ENCODE results near the gene GABBR1. TPM values are rescaled to one million over a fixed set of nuclear protein-coding genes. Genes with fewer than 3 reads are reported as not detected.

Gene GABBR1
- polyA plus RNA-seq, 1 donor (not counting 4 experiments of a cell fraction or from before 2014, with no cell fraction given), result 18.9 TPM

- Histone ChIP-seq H3K36me3 (ENCODE audit: control insufficient read depth in 2 of 2, extremely low read depth in 1 of 2, insufficient read depth in 2 of 2, low read length in 2 of 2) (peaks cover 4 to 21% of the 10 kb centered on the region in 2 experiments), H3K4me3 (ENCODE audit: control insufficient read depth in 2 of 3, extremely low read depth in 1 of 3, insufficient read depth in 2 of 3, low read depth in 1 of 3, low read length in 3 of 3) (no peak overlapping the region), H3K4me1 (ENCODE audit: control insufficient read depth, extremely low read depth, insufficient read depth, low read length) (no peaks in the 10 kb centered on the region), H3K9ac (ENCODE audit: control insufficient read depth, extremely low read depth, insufficient read depth, low read length) (no peak overlapping the region), H2AFZ (ENCODE audit: control insufficient read depth, low read length) (no peak overlapping the region), H3K4me2 (ENCODE audit: control insufficient read depth, extremely low read depth, insufficient read depth, low read depth, low read length) (no peak overlapping the region), H4K20me1 (ENCODE audit: control insufficient read depth, extremely low read depth, insufficient read depth, low read length) (no peaks in the 10 kb centered on the region), H3K79me2 (ENCODE audit: control insufficient read depth, insufficient read depth, low read length) (no peaks in the 10 kb centered on the region), H3K9me3 (ENCODE audit: control insufficient read depth, low read depth, low read length) (no peaks in the 10 kb centered on the region), H3K27ac (ENCODE audit: control insufficient read depth, insufficient read depth, low read length) (no peak overlapping the region), H3K9me1 (ENCODE audit: control insufficient read depth, extremely low read depth, insufficient read depth, low read length) (no peaks in the 10 kb centered on the region), H3K27me3 (ENCODE audit: control insufficient read depth, extremely low read depth, insufficient read depth, low read length) (no peaks in the 10 kb centered on the region)
- TF ChIP-seq, protein P1, sequence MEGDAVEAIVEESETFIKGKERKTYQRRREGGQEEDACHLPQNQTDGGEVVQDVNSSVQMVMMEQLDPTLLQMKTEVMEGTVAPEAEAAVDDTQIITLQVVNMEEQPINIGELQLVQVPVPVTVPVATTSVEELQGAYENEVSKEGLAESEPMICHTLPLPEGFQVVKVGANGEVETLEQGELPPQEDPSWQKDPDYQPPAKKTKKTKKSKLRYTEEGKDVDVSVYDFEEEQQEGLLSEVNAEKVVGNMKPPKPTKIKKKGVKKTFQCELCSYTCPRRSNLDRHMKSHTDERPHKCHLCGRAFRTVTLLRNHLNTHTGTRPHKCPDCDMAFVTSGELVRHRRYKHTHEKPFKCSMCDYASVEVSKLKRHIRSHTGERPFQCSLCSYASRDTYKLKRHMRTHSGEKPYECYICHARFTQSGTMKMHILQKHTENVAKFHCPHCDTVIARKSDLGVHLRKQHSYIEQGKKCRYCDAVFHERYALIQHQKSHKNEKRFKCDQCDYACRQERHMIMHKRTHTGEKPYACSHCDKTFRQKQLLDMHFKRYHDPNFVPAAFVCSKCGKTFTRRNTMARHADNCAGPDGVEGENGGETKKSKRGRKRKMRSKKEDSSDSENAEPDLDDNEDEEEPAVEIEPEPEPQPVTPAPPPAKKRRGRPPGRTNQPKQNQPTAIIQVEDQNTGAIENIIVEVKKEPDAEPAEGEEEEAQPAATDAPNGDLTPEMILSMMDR (optimal IDR thresholded peaks at IDR 0.05 in 1 of 3, IDR thresholded peaks at IDR 0.05 in 1 of 3, conservative IDR thresholded peaks at IDR 0.05 in 1 of 3; ENCODE audit: extremely low read depth in 1 of 3, insufficient read depth in 2 of 3, low read length in 3 of 3), result no peak
- TF ChIP-seq EZH2 (IDR thresholded peaks at IDR 0.05; ENCODE audit: low read length), result no peak
- DNase-seq (ENCODE audit: low read depth, low spot score) (no peak), FAIRE-seq (no peak)
- dilution Hi-C loops (cut with MboI; ENCODE audit: extremely low pct_ligation_motif_present, low sequenced_read_pairs), result loop anchor here (10.0 kb wide), 1 partner anchor 213 kb away; no protein-coding TSS in a partner anchor
Measured at GRCh38 chr6:29598172-29598747, 34.7 kb downstream of the GABBR1 start.

DNA sequence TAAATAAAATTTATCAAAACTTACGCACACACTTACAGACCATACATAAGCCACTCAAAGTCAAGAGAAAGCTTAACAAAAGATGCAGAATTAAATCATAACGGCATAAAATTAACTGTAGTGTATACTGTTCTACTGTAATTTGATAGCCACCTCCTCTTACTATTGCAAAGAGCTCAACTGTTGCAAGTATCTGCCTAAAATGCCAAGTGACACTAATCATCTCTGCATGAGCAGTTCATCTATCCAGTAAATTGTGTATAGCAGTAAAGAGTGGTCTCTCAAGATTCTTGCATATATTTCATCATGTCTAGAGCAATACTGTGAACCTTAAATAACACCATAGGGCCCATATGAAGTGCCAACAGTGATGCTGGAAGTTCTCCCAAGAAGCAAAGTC, 35.8 kb downstream of the GABBR1 start:
- Histone ChIP-seq H3K4me1 (ENCODE audit: control insufficient read depth, extremely low read depth, insufficient read depth, low read length) (no peaks in the 10 kb centered on the region), H3K36me3 (ENCODE audit: control insufficient read depth in 2 of 2, extremely low read depth in 1 of 2, insufficient read depth in 2 of 2, low read length in 2 of 2) (peaks cover 0 to 11% of the 10 kb centered on the region in 2 experiments), H3K9me1 (ENCODE audit: control insufficient read depth, extremely low read depth, insufficient read depth, low read length) (no peaks in the 10 kb centered on the region), H3K9ac (ENCODE audit: control insufficient read depth, extremely low read depth, insufficient read depth, low read length) (no peak overlapping the region), H3K27me3 (ENCODE audit: control insufficient read depth, extremely low read depth, insufficient read depth, low read length) (no peaks in the 10 kb centered on the region), H3K9me3 (ENCODE audit: control insufficient read depth, low read depth, low read length) (no peaks in the 10 kb centered on the region), H3K79me2 (ENCODE audit: control insufficient read depth, insufficient read depth, low read length) (no peaks in the 10 kb centered on the region), H4K20me1 (ENCODE audit: control insufficient read depth, extremely low read depth, insufficient read depth, low read length) (no peaks in the 10 kb centered on the region), H3K27ac (ENCODE audit: control insufficient read depth, insufficient read depth, low read length) (no peak overlapping the region), H3K4me2 (ENCODE audit: control insufficient read depth, extremely low read depth, insufficient read depth, low read depth, low read length) (no peak overlapping the region), H2AFZ (ENCODE audit: control insufficient read depth, low read length) (no peak overlapping the region), H3K4me3 (ENCODE audit: control insufficient read depth in 2 of 3, extremely low read depth in 1 of 3, insufficient read depth in 2 of 3, low read depth in 1 of 3, low read length in 3 of 3) (no peak overlapping the region)
- DNase-seq (ENCODE audit: low read depth, low spot score), result no peak
- no peak for TF ChIP-seq EZH2 (IDR thresholded peaks at IDR 0.05; ENCODE audit: low read length)
- TF ChIP-seq, protein P1 (optimal IDR thresholded peaks at IDR 0.05 in 1 of 3, IDR thresholded peaks at IDR 0.05 in 1 of 3, conservative IDR thresholded peaks at IDR 0.05 in 1 of 3; ENCODE audit: extremely low read depth in 1 of 3, insufficient read depth in 2 of 3, low read length in 3 of 3), result no peak
- dilution Hi-C loops (cut with MboI; ENCODE audit: extremely low pct_ligation_motif_present, low sequenced_read_pairs), result loop anchor here (10.0 kb wide), 1 partner anchor 212 kb away; no protein-coding TSS in a partner anchor
- FAIRE-seq, result no peak

All from keratinocyte (primary cell).